SU-DHL-6 (cell line): ENCODE results near the gene SFRP5.

Source experiments
- CTCF ChIP-seq: fragments of 200-600 bp; sonication (generic); IDR thresholded peaks from one replicate; pipeline ENCODE4 v1.5.1; 2017; ENCODE audit warnings: antibody characterized with exemption, mild to moderate bottlenecking, low read length, moderate library complexity; ENCODE audit not compliant: insufficient read depth, poor library complexity, severe bottlenecking
- EZH2phosphoT487 ChIP-seq: fragments of 200-600 bp; sonication (generic), shearing (Covaris generic); conservative IDR thresholded peaks from 2 replicates; pipeline ENCODE4 v1.6.1; 2018; ENCODE audit warnings: mild to moderate bottlenecking, antibody characterized with exemption, low read length, moderate library complexity, mixed read lengths

GRCh38 chr10:97798958-97799610, 27.3 kb upstream of the SFRP5 start:
- TF ChIP-seq CTCF, result no peak
- no peak for TF ChIP-seq EZH2phosphoT487
